GM19468 (cell line): ENCODE data around the gene FSTL4.

Experiments
- ATAC-seq: cut with Tn5 transposase; IDR thresholded peaks from one replicate; pipeline ENCODE4 v1.9.1; 2021; ENCODE audit warnings: mild to moderate bottlenecking, moderate library complexity, moderate number of reproducible peaks; ENCODE audit not compliant: unreplicated experiment; ENCODE audit errors: extremely low read depth

The FSTL4 gene

DNA sequence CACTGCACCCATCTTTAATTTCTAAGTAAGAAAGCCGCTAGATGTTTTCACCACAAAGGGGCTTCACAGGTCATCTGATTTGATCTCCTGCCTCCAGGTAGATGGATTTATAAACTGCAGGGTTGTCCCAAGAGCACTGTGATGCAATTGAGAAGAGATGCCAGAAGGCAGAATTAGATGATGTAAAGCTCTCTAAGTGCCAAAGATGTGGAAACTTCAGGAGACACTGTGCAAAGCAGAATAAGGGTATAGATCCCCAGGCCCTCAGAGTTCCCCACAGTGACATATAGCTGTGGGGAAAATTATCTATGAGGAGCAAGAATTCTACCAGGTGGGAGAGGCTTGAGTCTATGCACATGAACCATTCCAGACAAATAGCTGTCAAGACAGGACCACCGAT lies 90.5 kb downstream of the FSTL4 start:
- no peak for ATAC-seq

DNA sequence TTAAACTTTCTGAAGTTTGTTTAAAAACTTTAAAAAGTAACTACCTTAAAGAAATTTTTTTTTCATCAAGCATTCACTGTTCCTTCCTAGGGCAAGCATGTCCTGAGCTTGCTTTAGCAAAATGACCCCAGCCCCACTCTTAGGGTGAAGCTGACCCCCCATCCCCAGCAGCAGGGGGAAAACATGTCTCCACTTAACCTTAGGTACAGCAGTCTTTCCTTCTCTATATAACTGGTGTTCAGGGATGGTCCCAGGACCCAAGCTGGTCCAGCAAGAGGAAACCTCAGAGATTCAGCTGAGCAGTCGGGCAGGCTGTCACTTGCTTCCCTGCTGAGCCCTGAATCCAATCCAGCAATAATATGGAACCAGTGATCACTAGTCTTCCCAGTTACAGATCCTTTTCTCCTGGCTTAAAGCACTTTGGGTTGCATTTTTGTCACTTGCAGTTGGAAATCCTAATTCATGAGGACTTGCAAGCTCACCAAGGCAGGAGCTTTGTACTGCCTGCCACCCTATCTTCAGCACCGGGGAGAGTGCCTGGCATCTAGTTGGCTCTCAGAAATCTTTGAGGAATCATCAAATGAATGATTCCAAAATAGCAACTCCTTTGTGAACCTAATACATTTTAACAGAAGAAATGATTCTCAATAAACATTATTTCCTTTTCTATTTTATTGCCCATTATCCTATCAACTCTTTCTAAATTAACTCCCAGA lies 91.2 kb downstream of the FSTL4 start:
- no peak for ATAC-seq

GRCh38 chr5:133520062-133520461 lies 92.3 kb downstream of the FSTL4 start:
- ATAC-seq, result no peak

DNA sequence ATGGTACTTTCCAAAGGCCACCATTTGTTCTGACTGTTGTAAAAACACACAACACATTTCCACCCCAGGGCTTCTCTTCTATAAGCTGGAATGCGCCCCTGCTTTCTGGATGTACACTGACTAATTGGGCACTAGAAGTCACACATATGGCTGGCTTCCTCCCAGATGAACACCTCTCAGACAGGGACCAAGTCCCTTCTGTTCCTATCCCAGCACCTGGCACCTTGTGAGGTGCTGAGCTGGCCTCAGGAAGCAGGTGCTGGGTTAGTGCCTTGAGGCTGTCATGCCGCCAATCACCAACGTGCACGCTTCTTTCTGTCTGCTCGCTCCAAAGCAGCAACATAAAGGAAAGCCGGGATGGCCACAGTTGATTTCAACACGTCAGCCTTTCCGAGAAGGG lies 93.2 kb downstream of the FSTL4 start:
- no peak for ATAC-seq

DNA sequence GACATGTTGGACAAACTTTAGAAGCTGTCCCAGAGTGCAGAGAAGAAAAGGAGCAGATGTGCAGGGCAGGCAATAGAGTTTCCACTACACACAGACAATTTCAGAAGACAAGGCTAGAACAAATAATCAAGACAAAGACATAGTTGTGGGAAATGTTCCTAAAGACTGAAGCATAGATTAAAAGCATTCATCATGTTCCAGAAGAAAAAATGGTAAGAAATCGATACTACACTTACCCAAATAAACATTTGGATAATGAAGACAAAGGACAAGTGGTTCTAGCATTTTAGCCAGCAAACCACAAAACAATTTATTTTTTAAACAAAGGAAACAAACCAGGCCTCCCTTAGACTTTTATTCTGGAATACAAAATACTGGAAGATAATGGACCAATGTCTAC lies 97.9 kb downstream of the FSTL4 start:
- no peak for ATAC-seq

GRCh38 chr5:133512896-133513295 lies 99.4 kb downstream of the FSTL4 start:
- no peak for ATAC-seq

- no peak for ATAC-seq
These were observed 100.6 kb downstream of the FSTL4 start for GRCh38 chr5:133511653-133512235.

DNA sequence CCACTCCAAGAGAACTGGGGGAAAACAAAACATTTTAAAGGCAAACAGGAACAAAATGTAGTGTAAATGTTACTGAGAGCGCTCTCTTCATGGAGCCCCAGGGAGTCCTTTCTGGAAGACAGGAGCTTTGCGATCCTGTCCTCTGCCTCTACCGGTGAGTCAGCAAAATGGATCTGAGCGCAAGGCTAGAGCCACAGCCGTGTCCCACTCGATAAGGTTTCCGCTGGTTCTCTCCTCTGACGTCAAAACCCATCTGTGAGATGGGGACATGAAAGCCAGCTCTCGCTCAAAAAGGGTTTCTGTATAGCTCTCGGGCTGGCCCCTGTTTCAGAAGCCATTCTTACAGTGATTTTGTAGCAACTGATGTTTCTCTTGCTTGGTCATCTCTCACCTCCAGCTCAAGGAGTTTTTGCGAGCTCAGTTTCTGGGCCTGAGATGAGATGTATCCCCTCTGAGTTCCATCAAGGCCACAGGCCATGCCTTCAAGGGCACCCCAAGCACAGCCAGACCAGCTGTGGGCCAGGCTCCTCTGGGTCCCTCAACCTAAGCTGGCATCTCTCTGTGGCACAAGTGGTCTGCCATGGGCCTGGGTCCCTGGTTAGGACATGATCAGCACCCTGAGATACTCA lies 101.6 kb downstream of the FSTL4 start:
- no peak for ATAC-seq

GRCh38 chr5:133509742-133510079 lies 102.6 kb downstream of the FSTL4 start:
- ATAC-seq, result no peak

DNA sequence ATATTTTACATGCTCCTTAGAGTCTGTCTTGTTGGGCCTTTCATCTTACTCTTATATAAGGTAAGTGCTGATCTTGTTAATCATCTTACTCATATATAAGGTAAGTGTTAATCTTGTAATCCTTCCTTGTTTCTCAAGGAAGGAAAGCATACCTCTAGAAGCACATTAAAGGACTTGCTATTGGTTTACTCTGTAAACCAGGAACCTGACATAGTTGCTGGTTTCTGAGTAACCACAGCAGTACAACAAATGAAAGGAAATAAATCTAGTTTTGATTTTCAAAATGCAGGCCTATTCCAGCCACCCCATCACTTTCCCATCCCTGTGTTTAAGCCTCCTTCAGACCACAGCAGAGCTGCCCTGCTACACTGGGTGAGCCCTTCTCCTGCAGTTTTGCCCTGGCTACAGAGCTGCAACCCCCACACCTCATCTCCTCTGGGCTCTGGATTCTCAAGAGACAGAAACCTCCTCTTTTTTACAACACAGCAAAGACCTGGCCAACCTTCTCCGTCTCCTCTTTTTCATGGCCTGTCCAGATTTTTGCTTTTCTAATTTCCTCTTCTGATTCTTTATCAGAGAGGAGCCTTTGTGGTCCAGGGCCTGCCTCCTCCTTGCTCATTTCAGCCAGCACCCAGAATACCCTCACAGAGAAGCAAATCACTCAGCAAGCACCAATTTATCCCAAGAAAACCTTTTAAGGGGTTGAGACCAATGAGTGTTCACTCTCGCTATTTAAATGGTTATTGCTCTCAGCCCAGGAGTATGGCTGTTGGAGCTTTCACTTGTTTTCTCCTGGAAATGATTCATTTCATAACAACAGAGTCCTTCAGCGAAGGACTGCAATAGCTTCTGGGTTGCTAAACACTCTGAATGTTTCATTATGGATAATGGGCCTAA lies 103.2 kb downstream of the FSTL4 start:
- no peak for ATAC-seq

DNA sequence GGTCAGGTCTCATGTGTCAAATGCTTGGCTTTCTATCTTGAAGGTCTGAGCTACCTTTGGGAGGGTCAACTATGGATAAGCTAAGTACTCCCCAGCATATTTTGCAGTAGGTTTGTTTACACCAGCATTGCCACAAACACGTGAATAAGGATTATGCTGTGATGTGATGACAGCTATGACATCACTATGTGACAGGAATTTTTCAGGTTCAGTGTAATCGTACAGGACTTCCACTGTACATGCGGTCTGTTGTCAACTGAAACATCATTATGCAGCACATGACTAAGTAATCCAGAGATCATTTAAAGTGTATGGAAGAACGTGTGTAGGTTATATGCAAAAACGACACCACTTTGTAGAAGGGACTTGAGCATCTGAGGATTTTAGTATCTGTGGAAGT lies 104.0 kb downstream of the FSTL4 start:
- ATAC-seq, result no peak

DNA sequence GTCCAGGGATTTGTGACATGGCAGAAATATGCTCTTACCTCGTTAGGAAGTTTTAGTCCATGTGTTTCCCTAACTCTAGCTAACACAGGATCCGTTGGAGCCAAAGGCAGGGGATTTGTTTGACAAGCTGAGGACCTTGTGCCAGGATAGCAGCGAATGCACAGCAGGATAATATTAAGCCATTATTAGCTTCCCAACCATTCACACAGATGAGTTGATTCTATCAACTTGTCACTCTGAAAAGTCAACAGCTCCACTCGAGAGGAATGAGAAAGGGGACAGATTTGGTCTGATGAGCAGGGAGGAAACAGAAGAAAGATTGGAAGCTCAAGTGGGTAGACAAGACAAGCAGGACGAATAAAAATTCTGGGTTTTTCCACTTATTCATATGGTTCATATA lies 106.2 kb downstream of the FSTL4 start:
- no peak for ATAC-seq

- ATAC-seq, result no peak
These were observed 108.8 kb downstream of the FSTL4 start for GRCh38 chr5:133503511-133503910.

- ATAC-seq, result no peak
These were observed 112.4 kb downstream of the FSTL4 start for GRCh38 chr5:133499895-133500294.

GRCh38 chr5:133497608-133498348 lies 114.6 kb downstream of the FSTL4 start:
- ATAC-seq, result no peak

GRCh38 chr5:133496631-133497030 lies 115.7 kb downstream of the FSTL4 start:
- ATAC-seq, result no peak

DNA sequence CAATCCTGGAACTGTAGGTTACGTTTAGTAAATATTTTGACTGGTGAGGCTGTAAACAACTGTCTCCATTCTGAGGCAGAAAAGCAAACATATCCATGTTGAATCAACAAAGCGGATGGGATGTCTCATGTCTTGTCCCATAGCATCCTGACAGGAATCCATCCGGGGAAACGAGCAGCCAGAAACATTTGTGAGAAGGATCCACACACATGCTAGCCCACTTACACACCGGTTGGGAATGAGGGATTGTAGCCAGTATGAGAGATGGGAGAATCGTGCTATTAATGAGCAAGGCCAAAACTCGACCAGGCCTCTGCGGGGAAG lies 117.5 kb downstream of the FSTL4 start:
- no peak for ATAC-seq

- ATAC-seq, result no peak
These were observed 118.0 kb downstream of the FSTL4 start for GRCh38 chr5:133494232-133494922.

DNA sequence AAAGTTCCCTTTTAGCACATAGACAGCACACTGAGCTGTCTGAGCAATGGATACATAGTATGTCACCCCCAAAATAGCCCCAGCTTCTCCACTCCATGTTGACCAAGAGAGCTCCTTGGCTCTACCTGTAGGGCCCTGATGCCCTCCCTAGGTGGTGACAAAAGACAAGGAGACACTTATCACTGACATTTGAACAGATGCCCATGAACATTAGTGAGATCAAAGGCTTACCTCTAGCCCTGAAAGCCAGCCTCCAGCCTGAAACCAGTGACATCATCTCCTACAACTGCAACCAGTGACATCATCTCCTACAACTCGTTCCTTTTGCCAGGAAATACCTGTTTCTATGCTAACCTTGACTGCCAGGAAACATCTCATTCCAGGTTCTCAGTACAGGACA lies 122.7 kb downstream of the FSTL4 start:
- no peak for ATAC-seq

DNA sequence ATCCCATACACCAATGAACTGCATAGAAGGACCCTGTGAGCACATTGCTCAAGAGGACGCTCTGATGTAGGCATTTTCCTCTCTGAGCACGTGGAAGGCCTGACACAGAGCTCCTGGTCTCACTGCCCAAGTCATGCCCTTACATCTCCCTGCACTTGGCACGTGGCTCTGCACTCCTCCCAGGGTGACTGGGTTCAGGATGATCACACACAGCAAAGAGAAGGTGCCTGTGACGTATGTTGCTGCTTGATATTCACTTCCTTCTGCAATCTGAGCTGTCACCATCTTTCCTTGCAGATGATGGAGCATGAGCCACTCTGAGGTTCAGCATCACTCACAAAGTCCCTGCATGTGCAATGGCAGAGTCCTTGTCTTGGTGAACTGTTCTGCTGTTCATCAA lies 125.2 kb downstream of the FSTL4 start:
- ATAC-seq, result no peak
